GM18505 (cell line): Measurements from ENCODE around the gene NTSR1.
A peak's percentile ranks its signal among the peaks of the same experiment; 100 is the strongest.

ENCODE experiments used
- ATAC-seq: cut with Tn5 transposase; IDR thresholded peaks from one replicate; pipeline ENCODE4 v1.9.1; 2021; ENCODE audit not compliant: unreplicated experiment
- POLR2A ChIP-seq: IDR thresholded peaks from 4 replicates; pipeline ENCODE4 v1.6.1; 2011; ENCODE audit warnings: borderline replicate concordance; ENCODE audit not compliant: insufficient read depth, insufficient read length; ENCODE audit errors: extremely low read depth

NTSR1 gene

GRCh38 chr20:62771396-62772102 lies 62.9 kb downstream of the NTSR1 start:
- no peak for ATAC-seq
- TF ChIP-seq POLR2A: no peak

- no peak for TF ChIP-seq POLR2A
- ATAC-seq: no peak
Measured at GRCh38 chr20:62772103-62772611, 63.5 kb downstream of the NTSR1 start.

GRCh38 chr20:62772619-62772989 lies 64.0 kb downstream of the NTSR1 start:
- TF ChIP-seq POLR2A: no peak
- no peak for ATAC-seq

GRCh38 chr20:62772990-62773844 lies 64.6 kb downstream of the NTSR1 start:
- no peak for ATAC-seq
- no peak for TF ChIP-seq POLR2A

GRCh38 chr20:62773845-62774714 lies 65.4 kb downstream of the NTSR1 start:
- TF ChIP-seq POLR2A: no peak
- no peak for ATAC-seq

- ATAC-seq: no peak
- no peak for TF ChIP-seq POLR2A
Measured at GRCh38 chr20:62774762-62775161, 66.1 kb downstream of the NTSR1 start.

- TF ChIP-seq POLR2A: no peak
Measured at GRCh38 chr20:62775206-62775605, 66.6 kb downstream of the NTSR1 start.

GRCh38 chr20:62776035-62776691 lies 67.5 kb downstream of the NTSR1 start:
- no peak for ATAC-seq
- no peak for TF ChIP-seq POLR2A

More at GRCh38 chr20:62775206-62775605, 66.6 kb downstream of the NTSR1 start:
- no peak for ATAC-seq

GRCh38 chr20:62776692-62777527 lies 68.3 kb downstream of the NTSR1 start:
- ATAC-seq: peak; percentile 49
- TF ChIP-seq POLR2A: peak; percentile 44

- ATAC-seq: no peak
- TF ChIP-seq POLR2A: no peak
Measured at GRCh38 chr20:62777528-62777830, 68.8 kb downstream of the NTSR1 start.

GRCh38 chr20:62778058-62778457 lies 69.4 kb downstream of the NTSR1 start:
- no peak for TF ChIP-seq POLR2A
- no peak for ATAC-seq
